Prostate gland (tissue), 2 donors: ENCODE results near the gene NAPA.

Experiments
- CTCF ChIP-seq, 4 experiments: fragments of 200-600 bp in 2 of 4; fragments of 450-650 bp in 2 of 4; sonication (generic) in 2 of 4; IDR thresholded peaks; 1 replicate in 3 of 4; 2 replicates in 1 of 4; pipeline ENCODE4 v1.5.1; 2016 to 2019; ENCODE audit warnings: antibody characterized with exemption in 4 of 4, mild to moderate bottlenecking in 2 of 4, moderate library complexity in 2 of 4
- POLR2AphosphoS5 ChIP-seq: sonication (generic); formaldehyde crosslinking; IDR thresholded peaks from one replicate; pipeline ENCODE4 v1.6.1; 2017; ENCODE audit warnings: antibody characterized with exemption

- no peak for TF ChIP-seq CTCF (IDR thresholded peaks at IDR 0.05)
- TF ChIP-seq POLR2AphosphoS5, result no peak
These were observed 22.1 kb downstream of the NAPA start for GRCh38 chr19:47492571-47493377.
